Measurements from ENCODE around the gene LIPA.
A peak's percentile ranks its signal among the peaks of the same experiment; 100 is the strongest.

Gene LIPA

DNA sequence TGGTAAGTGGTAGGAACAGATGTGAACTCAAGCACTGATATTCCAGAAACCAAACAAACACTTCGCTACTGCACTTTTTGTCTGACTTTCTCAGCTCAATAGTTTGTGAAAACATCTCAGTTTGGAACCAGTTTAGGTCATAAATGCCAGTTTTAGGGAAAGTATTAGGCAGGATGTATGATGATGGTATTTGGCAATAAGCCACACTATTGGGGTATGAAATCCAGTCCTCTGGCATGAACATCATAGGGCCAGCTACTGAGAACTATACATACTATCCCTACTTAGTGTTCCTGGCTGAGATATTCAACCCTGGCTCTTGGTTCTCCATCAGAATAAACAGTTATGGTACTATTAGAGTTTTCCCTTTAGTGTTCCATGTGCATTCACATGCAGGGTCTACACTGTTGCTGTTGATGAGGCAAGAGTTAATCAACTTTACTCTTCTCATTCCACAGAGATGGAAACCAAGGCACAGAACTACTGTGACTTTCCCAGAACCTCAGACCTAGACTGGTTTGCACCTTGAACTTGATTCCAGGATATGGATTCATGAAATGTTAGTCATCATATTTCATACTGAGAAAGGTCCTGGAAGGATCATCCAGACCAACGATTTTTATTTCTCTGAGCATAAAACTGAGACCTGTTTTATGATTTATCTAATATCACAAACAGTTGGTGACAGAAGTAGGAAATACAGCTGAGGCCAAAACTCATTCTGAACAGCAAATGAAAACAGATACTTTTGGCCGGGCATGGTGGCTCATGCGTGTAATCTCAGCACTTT is 30.2 kb upstream of the LIPA start:
- Histone ChIP-seq H4K8ac (ENCODE audit: low read length) (no peak overlapping the region), H3K27me3 (ENCODE audit: control insufficient read depth in 1 of 2, insufficient read depth in 1 of 2, low read length in 2 of 2) (no peaks in the 10 kb centered on the region), H2BK120ac (ENCODE audit: low read depth, low read length) (no peak overlapping the region), H3K27ac (ENCODE audit: low read length, poor library complexity, severe bottlenecking) (peak overlapping the region; percentile 48), H2BK15ac (ENCODE audit: low read depth, poor library complexity, severe bottlenecking) (no peak overlapping the region), H3K18ac (ENCODE audit: low read depth in 1 of 2, low read length in 2 of 2) (no peak overlapping the region), H2AK5ac (ENCODE audit: low read length, severe bottlenecking) (peak overlapping the region; percentile 49), H3K4me2 (ENCODE audit: low read length, poor library complexity, severe bottlenecking) (no peak overlapping the region), H3K4ac (ENCODE audit: low read depth in 1 of 2, low read length in 2 of 2) (no peak overlapping the region), H3K4me1 (ENCODE audit: control insufficient read depth, insufficient read depth, low read depth, low read length) (peaks cover 10% of the 10 kb centered on the region), H3K4me3 (ENCODE audit: insufficient read depth in 1 of 2, low read depth in 1 of 2, low read length in 2 of 2) (no peak overlapping the region), H3K36me3 (ENCODE audit: control insufficient read depth in 1 of 2, insufficient read depth in 2 of 2, low read depth in 1 of 2, low read length in 2 of 2) (no peaks in the 10 kb centered on the region), H3K9me3 (ENCODE audit: control insufficient read depth, low read length) (no peaks in the 10 kb centered on the region), H3K9ac (ENCODE audit: low read length) (no peak overlapping the region), H4K91ac (ENCODE audit: low read length) (no peak overlapping the region), H2AFZ (ENCODE audit: low read depth, low read length) (no peak overlapping the region), H2BK5ac (ENCODE audit: low read depth, low read length, poor library complexity, severe bottlenecking) (no peak overlapping the region), H3K79me1 (replicated peaks; ENCODE audit: low read length, poor library complexity, severe bottlenecking) (no peaks in the 10 kb centered on the region), H2BK12ac (ENCODE audit: low read length in 2 of 2) (no peak overlapping the region), H3K23ac (ENCODE audit: low read length in 2 of 2) (no peak overlapping the region), H3K14ac (ENCODE audit: low read length in 2 of 2) (no peak overlapping the region)
- 99% methylated on average over 3 of the region's 4 CpGs for WGBS
- no peak for DNase-seq

DNA sequence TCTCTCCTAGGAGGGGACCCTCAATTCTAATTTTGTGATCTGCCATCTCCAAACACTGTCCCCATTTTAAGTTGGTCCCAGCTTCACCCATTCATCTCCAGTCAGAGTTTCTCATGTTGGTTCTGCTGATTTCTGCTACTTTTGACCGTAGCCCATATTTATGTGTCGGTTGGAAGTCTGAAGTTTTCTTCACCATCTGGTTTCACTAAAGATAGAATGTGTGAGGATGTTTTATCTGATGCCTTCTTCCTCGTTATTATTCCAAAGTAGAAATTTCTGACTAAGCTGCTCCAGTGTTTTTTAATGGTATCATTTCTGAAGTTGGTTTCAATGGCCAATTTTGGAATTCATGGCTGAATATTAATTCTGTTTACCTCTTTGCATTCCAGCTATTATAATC is 28.9 kb upstream of the LIPA start:
- Histone ChIP-seq H3K23ac (ENCODE audit: low read length in 2 of 2) (no peak overlapping the region), H3K36me3 (ENCODE audit: control insufficient read depth in 1 of 2, insufficient read depth in 2 of 2, low read depth in 1 of 2, low read length in 2 of 2) (no peaks in the 10 kb centered on the region), H3K9ac (ENCODE audit: low read length) (peak overlapping the region; percentile 49), H3K18ac (ENCODE audit: low read depth in 1 of 2, low read length in 2 of 2) (no peak overlapping the region), H2BK12ac (ENCODE audit: low read length in 2 of 2) (no peak overlapping the region), H2AFZ (ENCODE audit: low read depth, low read length) (no peak overlapping the region), H2BK5ac (ENCODE audit: low read depth, low read length, poor library complexity, severe bottlenecking) (no peak overlapping the region), H2BK120ac (ENCODE audit: low read depth, low read length) (no peak overlapping the region), H3K4me3 (ENCODE audit: insufficient read depth in 1 of 2, low read depth in 1 of 2, low read length in 2 of 2) (no peak overlapping the region), H3K79me1 (replicated peaks; ENCODE audit: low read length, poor library complexity, severe bottlenecking) (no peaks in the 10 kb centered on the region), H3K4me1 (ENCODE audit: control insufficient read depth, insufficient read depth, low read depth, low read length) (peaks cover 9% of the 10 kb centered on the region), H4K8ac (ENCODE audit: low read length) (no peak overlapping the region), H3K14ac (ENCODE audit: low read length in 2 of 2) (no peak overlapping the region), H3K27ac (ENCODE audit: low read length, poor library complexity, severe bottlenecking) (no peak overlapping the region), H4K91ac (ENCODE audit: low read length) (no peak overlapping the region), H3K4me2 (ENCODE audit: low read length, poor library complexity, severe bottlenecking) (no peak overlapping the region), H3K9me3 (ENCODE audit: control insufficient read depth, low read length) (no peaks in the 10 kb centered on the region), H2BK15ac (ENCODE audit: low read depth, poor library complexity, severe bottlenecking) (no peak overlapping the region), H2AK5ac (ENCODE audit: low read length, severe bottlenecking) (peak overlapping the region; percentile 92), H3K27me3 (ENCODE audit: control insufficient read depth in 1 of 2, insufficient read depth in 1 of 2, low read length in 2 of 2) (no peaks in the 10 kb centered on the region), H3K4ac (ENCODE audit: low read depth in 1 of 2, low read length in 2 of 2) (no peak overlapping the region)
- WGBS = 100% methylated on average over 2 of the region's 3 CpGs
- no peak for DNase-seq

DNA sequence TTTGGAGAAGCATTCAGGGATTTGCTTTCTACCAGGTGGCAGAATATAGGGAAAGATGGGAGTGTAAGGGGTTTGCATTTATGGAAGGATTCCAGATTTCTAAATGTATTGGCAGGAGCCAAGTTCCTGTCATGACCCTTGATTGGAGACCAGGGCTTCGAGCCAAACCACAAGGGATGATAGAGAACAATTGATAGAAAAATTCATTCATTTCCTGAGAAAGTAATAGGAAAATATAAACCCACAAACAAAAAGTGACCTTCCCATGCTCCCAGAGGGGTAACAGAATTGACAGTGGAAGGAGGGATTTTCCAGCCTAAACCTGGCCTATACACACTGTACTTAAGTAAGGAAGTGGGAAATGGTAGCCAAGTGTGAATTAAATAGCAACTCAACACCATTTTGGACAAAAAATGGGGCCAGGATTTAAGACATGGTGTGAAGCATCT is 27.9 kb upstream of the LIPA start:
- no peaks in the 10 kb centered on the region for H3K79me1 ChIP-seq (replicated peaks; ENCODE audit: low read length, poor library complexity, severe bottlenecking)
- H4K91ac ChIP-seq (ENCODE audit: low read length) = no peak overlapping the region
- peak overlapping the region; percentile 57 for H2AK5ac ChIP-seq (ENCODE audit: low read length, severe bottlenecking)
- H3K9me3 ChIP-seq (ENCODE audit: control insufficient read depth, low read length) = no peaks in the 10 kb centered on the region
- no peaks in the 10 kb centered on the region for H3K27me3 ChIP-seq (ENCODE audit: control insufficient read depth in 1 of 2, insufficient read depth in 1 of 2, low read length in 2 of 2)
- H3K23ac ChIP-seq (ENCODE audit: low read length in 2 of 2) = no peak overlapping the region
- no peak overlapping the region for H3K14ac ChIP-seq (ENCODE audit: low read length in 2 of 2)
- H3K18ac ChIP-seq (ENCODE audit: low read depth in 1 of 2, low read length in 2 of 2) = peak overlapping the region; percentile 26 to 29
- no peak overlapping the region for H2AFZ ChIP-seq (ENCODE audit: low read depth, low read length)
- no peak overlapping the region for H4K8ac ChIP-seq (ENCODE audit: low read length)
- WGBS = no CpG with 5 or more reads among the region's 1 CpG
- H3K4me2 ChIP-seq (ENCODE audit: low read length, poor library complexity, severe bottlenecking) = no peak overlapping the region
- peaks cover 4% of the 10 kb centered on the region for H3K4me1 ChIP-seq (ENCODE audit: control insufficient read depth, insufficient read depth, low read depth, low read length)
- no peak for DNase-seq
- peak overlapping the region; percentile 93 for H3K9ac ChIP-seq (ENCODE audit: low read length)
- no peak overlapping the region for H2BK120ac ChIP-seq (ENCODE audit: low read depth, low read length)
- H3K4ac ChIP-seq (ENCODE audit: low read depth in 1 of 2, low read length in 2 of 2) = no peak overlapping the region
- no peak overlapping the region for H2BK15ac ChIP-seq (ENCODE audit: low read depth, poor library complexity, severe bottlenecking)
- H3K27ac ChIP-seq (ENCODE audit: low read length, poor library complexity, severe bottlenecking) = peak overlapping the region; percentile 85
- no peak overlapping the region for H2BK5ac ChIP-seq (ENCODE audit: low read depth, low read length, poor library complexity, severe bottlenecking)
- H3K4me3 ChIP-seq (ENCODE audit: insufficient read depth in 1 of 2, low read depth in 1 of 2, low read length in 2 of 2) = no peak overlapping the region
- no peak overlapping the region for H2BK12ac ChIP-seq (ENCODE audit: low read length in 2 of 2)
- no peaks in the 10 kb centered on the region for H3K36me3 ChIP-seq (ENCODE audit: control insufficient read depth in 1 of 2, insufficient read depth in 2 of 2, low read depth in 1 of 2, low read length in 2 of 2)

DNA sequence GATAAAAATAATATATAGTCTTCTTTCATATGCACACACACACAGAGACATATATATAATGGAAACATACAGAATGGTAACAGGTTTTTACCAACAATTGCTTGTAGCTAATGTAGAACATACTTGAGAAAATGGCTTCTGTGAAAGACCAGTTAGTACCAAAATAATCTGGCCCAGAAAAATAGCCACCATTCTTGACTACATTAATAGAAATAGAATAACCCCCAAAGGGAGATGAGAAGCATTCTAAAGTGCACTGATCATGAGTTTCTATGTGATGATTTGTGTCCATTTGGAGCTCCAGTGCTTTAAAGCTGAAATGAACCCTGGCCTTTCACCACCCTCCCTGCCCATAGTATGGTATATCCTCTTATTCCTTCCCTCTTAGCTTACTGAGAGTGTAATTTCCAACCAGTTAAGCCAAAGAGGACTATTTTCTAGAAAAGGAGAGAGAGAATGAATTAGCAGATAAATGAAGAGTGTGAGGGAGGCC is 27.4 kb upstream of the LIPA start:
- Histone ChIP-seq H2AFZ (ENCODE audit: low read depth, low read length) (no peak overlapping the region), H3K27me3 (ENCODE audit: control insufficient read depth in 1 of 2, insufficient read depth in 1 of 2, low read length in 2 of 2) (no peaks in the 10 kb centered on the region), H3K4ac (ENCODE audit: low read depth in 1 of 2, low read length in 2 of 2) (no peak overlapping the region), H3K79me1 (replicated peaks; ENCODE audit: low read length, poor library complexity, severe bottlenecking) (no peaks in the 10 kb centered on the region), H3K4me1 (ENCODE audit: control insufficient read depth, insufficient read depth, low read depth, low read length) (peaks cover 4% of the 10 kb centered on the region), H3K9me3 (ENCODE audit: control insufficient read depth, low read length) (no peaks in the 10 kb centered on the region), H3K27ac (ENCODE audit: low read length, poor library complexity, severe bottlenecking) (peak overlapping the region; percentile 85), H4K91ac (ENCODE audit: low read length) (no peak overlapping the region), H2BK15ac (ENCODE audit: low read depth, poor library complexity, severe bottlenecking) (no peak overlapping the region), H4K8ac (ENCODE audit: low read length) (no peak overlapping the region), H3K14ac (ENCODE audit: low read length in 2 of 2) (no peak overlapping the region), H3K18ac (ENCODE audit: low read depth in 1 of 2, low read length in 2 of 2) (peak overlapping the region; percentile 26 to 29), H3K4me3 (ENCODE audit: insufficient read depth in 1 of 2, low read depth in 1 of 2, low read length in 2 of 2) (no peak overlapping the region), H2AK5ac (ENCODE audit: low read length, severe bottlenecking) (peak overlapping the region; percentile 57), H3K36me3 (ENCODE audit: control insufficient read depth in 1 of 2, insufficient read depth in 2 of 2, low read depth in 1 of 2, low read length in 2 of 2) (no peaks in the 10 kb centered on the region), H3K23ac (ENCODE audit: low read length in 2 of 2) (no peak overlapping the region), H3K9ac (ENCODE audit: low read length) (peak overlapping the region; percentile 93), H2BK5ac (ENCODE audit: low read depth, low read length, poor library complexity, severe bottlenecking) (no peak overlapping the region), H2BK12ac (ENCODE audit: low read length in 2 of 2) (peak overlapping the region in 1 of 2 experiments; percentile 50), H2BK120ac (ENCODE audit: low read depth, low read length) (no peak overlapping the region), H3K4me2 (ENCODE audit: low read length, poor library complexity, severe bottlenecking) (no peak overlapping the region)
- no peak for DNase-seq
